OCI-LY7 (cell line): ENCODE data around the gene NXF1.

Experiments used
- EZH2phosphoT487 ChIP-seq: fragments of 200-600 bp; sonication (generic); IDR thresholded peaks from 2 replicates; pipeline ENCODE4 v1.6.1; 2018; ENCODE audit warnings: low read depth, borderline replicate concordance, mild to moderate bottlenecking, mixed run types, antibody characterized with exemption, low read length, moderate library complexity, mixed read lengths
- TF ChIP-seq, protein P1 (sequence below): fragments of 200-600 bp; sonication (generic); conservative IDR thresholded peaks from 2 replicates; pipeline ENCODE4 v1.5.1; 2014; ENCODE audit warnings: mild to moderate bottlenecking, antibody characterized with exemption, low read length, moderate library complexity, mixed read lengths

DNA sequence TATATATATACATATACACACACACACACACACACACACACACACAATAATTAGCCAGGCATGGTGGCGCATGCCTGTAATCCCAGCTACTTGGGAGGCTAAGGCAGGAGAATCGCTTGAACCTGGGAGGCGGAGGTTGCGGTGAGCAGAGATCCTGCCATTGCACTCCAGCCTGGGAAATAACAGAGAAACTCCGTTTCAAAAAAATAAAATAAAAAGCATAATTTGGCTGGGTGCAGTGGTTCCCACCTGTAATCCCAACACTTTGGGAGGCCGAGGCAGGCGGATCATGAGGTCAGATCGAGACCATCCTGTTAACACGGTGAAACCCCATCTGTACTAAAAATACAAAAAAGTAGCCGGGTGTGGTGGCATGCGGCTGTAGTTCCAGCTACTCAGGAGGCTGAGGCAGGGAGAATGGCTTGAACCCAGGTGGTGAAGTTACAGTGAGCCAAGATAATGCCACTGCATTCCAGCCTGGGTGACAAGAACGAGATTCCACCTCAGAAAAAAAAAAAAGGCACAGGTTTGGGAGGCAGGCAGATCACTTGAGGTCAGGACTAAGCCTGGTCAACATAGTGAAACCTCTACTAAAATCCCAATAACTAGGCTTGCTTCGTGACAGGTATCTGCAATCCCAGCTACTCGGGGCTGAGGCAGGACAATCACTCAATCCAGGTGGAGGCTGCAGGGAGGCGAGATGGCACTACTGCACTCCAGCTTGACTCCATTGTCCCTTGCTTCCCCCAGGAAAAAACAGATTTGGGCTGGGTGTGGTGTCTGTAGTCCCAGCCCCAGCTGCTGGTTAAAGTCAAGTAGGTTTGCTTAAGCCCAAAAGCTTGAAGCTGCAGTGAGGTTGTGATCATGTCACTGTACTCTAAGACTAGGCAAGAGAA is 45.9 kb upstream of the NXF1 start:
- TF ChIP-seq, protein P1, sequence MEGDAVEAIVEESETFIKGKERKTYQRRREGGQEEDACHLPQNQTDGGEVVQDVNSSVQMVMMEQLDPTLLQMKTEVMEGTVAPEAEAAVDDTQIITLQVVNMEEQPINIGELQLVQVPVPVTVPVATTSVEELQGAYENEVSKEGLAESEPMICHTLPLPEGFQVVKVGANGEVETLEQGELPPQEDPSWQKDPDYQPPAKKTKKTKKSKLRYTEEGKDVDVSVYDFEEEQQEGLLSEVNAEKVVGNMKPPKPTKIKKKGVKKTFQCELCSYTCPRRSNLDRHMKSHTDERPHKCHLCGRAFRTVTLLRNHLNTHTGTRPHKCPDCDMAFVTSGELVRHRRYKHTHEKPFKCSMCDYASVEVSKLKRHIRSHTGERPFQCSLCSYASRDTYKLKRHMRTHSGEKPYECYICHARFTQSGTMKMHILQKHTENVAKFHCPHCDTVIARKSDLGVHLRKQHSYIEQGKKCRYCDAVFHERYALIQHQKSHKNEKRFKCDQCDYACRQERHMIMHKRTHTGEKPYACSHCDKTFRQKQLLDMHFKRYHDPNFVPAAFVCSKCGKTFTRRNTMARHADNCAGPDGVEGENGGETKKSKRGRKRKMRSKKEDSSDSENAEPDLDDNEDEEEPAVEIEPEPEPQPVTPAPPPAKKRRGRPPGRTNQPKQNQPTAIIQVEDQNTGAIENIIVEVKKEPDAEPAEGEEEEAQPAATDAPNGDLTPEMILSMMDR = no peak
- no peak for TF ChIP-seq EZH2phosphoT487
